Activated CD4-positive, alpha-beta T cell treated with anti-CD3 and anti-CD28 coated beads, Interleukin-2, amount 50 U/mL, for 16 hours (primary cell): ENCODE results near the gene TBC1D17.

Experiments
- DNase-seq: peaks from one replicate; pipeline ENCODE4 v3.0.0-alpha.2; 2020

Gene TBC1D17

DNA sequence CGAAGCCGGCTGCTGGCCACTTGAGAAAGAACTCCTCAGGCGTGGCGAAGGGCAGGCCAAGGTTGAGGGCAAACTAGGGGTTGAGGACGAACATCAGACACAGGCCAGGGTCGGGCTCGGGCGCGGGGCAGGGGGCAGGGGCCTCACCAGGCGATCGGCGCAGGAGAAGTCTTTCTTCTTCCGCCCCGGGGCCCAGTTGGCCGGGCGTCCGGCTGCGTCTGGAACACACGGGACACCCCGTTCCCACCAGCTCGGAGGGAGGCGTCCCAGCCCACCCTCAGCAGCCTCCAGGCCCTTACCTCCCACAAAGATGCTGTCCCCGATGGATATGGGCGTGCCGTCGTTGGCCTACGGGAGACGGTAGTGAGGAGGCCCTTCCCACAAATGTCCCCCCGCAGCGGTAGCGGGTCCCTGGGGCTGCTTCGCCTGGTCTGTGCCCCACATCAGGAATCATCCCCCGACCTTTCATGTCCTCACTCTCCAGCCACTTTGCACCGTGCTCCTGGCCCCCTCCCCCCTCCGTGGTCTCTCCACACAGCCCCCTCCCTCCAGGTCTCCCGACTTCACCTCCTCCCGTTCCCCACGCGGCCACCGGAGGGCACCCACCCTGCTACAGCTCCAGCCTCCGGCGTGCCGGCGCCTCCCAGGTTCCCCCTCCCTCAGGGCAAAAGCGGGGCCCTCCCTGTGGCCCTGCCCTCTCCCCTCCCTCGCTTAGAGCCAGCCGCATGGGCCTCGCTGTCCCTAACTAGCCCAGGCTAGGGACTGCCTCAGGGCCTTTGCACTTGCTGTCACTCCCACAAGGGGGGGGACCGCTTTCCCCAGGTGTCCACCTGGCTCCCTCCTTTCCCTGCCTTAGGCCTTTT lies 14.9 kb upstream of the TBC1D17 start:
- no peak for DNase-seq

- DNase-seq, result no peak
Observed at GRCh38 chr19:49863254-49863934, 14.1 kb upstream of the TBC1D17 start.

GRCh38 chr19:49863935-49864320 lies 13.6 kb upstream of the TBC1D17 start:
- no peak for DNase-seq

GRCh38 chr19:49864890-49865289 lies 12.6 kb upstream of the TBC1D17 start:
- DNase-seq, result no peak

GRCh38 chr19:49866933-49867782 lies 10.3 kb upstream of the TBC1D17 start, which contains the start of gene PNKP:
PNKP (minus strand) TSS chr19:49867576; CDS start chr19:49867204, 372 bp downstream.
- DNase-seq, result peak; percentile 88

DNA sequence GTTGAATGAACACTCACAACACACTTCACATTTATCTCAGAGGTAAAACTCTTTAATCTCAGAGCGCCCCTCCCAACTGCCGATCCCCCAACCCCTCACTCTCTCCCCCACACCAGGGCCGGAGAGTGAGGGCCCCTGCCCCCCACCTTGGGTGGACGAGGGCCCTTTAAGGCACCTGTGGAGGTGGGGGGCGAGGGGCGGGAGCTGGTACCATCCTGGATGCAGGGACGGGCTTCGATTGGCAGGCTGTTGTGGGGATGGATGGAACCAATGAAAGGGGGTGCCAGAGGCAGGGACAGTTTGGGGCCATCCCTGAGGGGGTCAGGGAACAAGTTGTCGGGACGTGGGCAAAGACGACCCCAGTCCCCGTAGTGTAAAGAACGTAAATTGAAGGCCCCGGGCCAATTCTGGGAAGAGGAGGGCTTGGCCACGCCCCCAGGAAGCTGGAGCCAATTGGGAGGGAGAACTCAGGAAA lies 8.5 kb upstream of the TBC1D17 start:
- DNase-seq, result no peak

- peak; percentile 99 for DNase-seq
Observed at GRCh38 chr19:49869484-49870308, 7.8 kb upstream of the TBC1D17 start.

DNA sequence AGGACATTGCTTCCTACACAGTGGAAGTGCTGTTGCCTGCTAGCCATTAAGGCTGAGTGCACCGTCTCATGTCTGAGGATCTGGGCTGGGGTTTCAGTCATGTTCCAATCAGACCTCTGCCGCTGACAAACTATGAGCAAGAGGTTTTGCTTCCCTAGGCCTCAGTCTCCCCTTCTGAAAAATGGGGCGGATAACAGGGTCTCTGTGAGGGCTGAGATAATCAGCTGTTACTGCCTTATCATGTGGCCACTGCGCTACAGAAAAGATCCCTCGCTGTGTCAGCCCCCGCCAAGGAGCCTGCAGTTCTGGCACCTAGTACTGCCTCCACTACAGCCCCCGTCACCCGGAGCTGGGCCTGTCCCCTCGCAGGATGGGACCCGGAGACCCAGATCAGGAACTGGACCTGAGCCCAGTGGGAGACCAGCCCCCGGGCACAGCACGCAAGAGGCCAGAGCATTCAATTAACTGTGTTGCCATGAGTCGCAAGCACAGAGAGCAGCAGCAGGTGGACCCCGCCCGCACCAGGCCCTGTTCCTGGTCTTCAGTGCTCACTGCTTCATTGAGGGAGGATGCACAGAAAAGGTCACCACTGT lies 7.1 kb upstream of the TBC1D17 start:
- no peak for DNase-seq

GRCh38 chr19:49871349-49871985 lies 6.0 kb upstream of the TBC1D17 start:
- no peak for DNase-seq

- no peak for DNase-seq
Observed at GRCh38 chr19:49872245-49873128, 5.0 kb upstream of the TBC1D17 start.

- DNase-seq, result no peak
Observed at GRCh38 chr19:49873129-49873521, 4.4 kb upstream of the TBC1D17 start.

DNA sequence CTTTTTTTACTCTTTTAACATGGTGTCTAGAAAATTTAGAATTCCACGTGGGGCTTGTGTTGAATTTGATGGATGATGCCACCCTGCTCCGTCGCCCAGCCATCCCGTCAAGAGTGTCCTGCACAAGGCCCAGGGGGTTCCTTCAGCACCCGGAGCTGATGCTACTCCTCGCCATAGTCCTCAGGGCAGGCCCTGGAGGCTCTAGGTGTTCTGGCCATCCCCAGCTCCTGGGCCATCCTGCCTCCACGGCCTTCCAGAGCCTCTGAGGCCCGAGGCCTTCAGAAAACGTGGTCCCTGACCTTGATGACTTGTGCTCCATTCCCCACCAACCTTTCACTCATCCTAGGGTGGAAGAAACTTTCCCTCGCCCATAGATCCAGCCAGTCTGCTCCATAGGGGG lies 3.7 kb upstream of the TBC1D17 start:
- no peak for DNase-seq

GRCh38 chr19:49874503-49875157 lies 2.9 kb upstream of the TBC1D17 start:
- DNase-seq, result no peak

DNA sequence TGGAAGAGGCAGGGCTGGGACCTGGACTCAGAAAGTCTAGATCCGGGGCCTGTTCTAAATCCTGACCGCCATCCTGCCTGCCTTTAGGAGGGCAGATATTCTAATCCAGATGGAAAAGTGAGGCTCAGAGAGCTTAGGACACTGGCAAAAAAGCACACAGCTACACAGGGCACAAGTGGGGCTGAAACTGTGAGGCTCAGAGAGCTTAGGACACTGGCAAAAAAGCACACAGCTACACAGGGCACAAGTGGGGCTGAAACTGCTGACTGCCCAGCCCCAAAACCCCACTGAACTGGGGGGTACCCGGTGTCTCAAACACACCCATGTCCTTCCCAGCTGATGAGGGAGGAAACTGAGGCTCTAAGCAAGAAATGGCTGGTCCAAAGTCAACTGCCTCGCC lies 2.3 kb upstream of the TBC1D17 start:
- DNase-seq, result no peak

DNA sequence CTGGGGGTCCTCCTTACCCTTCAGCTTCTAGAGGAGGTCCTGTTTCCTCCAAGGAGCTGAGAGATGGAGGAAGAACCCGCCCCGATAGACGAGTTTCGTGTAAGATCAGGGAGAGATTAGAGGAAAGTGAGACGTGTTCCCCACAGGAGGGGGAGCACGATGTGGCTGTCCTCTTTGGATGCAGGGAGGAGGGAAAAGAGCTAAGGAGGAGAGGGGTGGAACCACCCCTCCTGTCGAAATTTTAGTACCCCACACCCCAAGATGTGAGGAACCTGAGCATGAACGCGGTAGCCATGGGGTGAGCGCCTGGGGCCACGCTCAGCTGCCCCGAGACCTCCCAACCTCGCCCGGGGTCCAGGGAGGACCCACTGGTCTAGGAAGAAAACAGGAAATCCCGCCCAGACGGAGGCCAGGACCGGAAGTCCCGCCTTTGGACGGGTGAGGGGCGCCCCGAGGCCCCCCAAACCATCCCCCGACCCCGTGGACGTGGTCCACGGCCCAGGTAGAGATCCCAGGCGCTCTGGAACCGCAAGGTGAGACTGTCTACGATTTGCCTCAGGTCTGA lies 1.6 kb upstream of the TBC1D17 start:
- DNase-seq, result peak; percentile 63

DNA sequence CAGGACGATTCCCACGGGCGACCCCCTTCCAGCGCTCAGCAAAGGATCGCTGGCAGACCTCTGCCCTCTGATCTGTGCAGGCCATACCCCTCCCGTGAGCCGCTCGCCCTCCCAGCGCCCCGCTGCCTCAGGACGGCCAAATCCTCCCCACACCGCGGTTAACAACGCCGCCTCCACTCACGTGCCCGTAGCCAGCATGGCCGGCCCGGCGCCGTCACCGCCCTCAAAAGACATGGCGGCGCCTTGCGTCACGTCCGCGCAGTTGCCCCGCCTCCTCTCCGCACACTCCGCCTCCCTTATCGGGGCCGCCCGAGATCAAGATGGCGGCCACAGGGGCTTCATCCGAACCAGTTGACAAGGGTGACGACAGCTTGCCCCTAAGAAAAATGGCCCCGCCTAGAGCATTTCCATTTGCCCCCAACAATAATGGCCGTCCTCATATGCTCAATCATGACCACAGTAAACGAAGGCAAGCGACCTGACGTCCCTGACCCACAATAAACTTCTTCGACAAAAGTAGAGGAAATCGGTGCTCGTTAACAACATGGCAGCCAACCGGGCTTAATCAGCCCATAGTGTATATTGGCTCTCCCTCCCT lies 981 bp upstream of the TBC1D17 start:
- DNase-seq, result peak; percentile 99

DNA sequence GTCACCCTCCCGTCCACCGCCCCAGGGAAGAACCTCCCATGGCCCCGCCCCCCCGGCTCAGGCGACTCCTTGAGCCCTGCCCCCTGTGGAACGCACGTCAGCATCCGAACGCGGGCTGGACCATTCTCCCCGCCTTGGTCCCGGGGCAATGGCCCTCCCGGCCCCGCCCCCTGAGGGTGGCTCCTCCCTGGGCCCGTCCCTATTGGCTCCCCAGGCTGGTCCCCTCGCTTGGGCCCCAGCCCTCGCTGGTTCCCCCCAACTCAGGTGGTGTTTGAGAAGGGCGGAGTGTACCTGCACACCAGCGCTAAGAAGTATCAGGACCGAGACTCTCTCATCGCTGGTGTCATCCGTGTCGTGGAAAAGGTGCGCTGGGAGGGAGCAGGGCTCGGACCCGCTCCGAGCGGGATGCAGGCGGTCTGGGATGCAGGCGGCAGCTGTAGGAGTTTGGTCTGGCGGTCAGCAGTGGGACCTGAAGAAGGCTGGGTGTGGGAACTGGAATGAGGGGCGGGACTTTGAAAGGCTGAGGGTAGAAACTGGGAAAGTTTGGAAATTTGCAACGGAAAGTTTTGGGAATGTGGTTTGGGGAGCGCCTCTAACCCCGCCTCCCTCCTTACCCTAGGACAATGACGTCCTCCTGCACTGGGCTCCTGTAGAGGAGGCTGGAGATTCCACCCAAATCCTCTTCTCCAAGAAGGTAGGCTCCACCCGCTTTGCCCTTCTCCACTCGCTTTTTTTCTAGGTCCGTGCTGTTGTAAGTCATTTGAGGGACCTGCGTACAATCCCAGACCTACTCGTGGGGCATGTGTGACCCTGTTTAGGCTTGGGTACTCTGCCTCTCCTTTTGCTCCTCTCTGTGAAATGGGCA lies 609 bp downstream of the TBC1D17 start:
- peak; percentile 99 for DNase-seq

GRCh38 chr19:49878744-49879070 lies 1.2 kb downstream of the TBC1D17 start:
- no peak for DNase-seq
